ENCODE measurements around the gene NPBWR2. TPM values are rescaled to one million over a fixed set of nuclear protein-coding genes. Genes with fewer than 3 reads are reported as not detected.
"Not testable (repeated sequence)": the region's sequence is repeated elsewhere in the genome, so short reads cannot be mapped to it uniquely, and the experiment has no call there.

Gene NPBWR2
- polyA plus RNA-seq, 1 donor (not counting 4 experiments of a cell fraction or from before 2014, with no cell fraction given) = not detected

- Histone ChIP-seq H3K4me3 (ENCODE audit: control insufficient read depth in 2 of 3, extremely low read depth in 1 of 3, insufficient read depth in 2 of 3, low read depth in 1 of 3, low read length in 3 of 3) (no peak overlapping the region), H3K9ac (ENCODE audit: control insufficient read depth, extremely low read depth, insufficient read depth, low read length) (no peak overlapping the region), H3K4me1 (ENCODE audit: control insufficient read depth, extremely low read depth, insufficient read depth, low read length) (no peaks in the 10 kb centered on the region), H3K9me1 (ENCODE audit: control insufficient read depth, extremely low read depth, insufficient read depth, low read length) (no peaks in the 10 kb centered on the region), H3K4me2 (ENCODE audit: control insufficient read depth, extremely low read depth, insufficient read depth, low read depth, low read length) (no peak overlapping the region), H3K79me2 (ENCODE audit: control insufficient read depth, insufficient read depth, low read length) (no peaks in the 10 kb centered on the region), H4K20me1 (ENCODE audit: control insufficient read depth, extremely low read depth, insufficient read depth, low read length) (no peaks in the 10 kb centered on the region), H3K27me3 (ENCODE audit: control insufficient read depth, extremely low read depth, insufficient read depth, low read length) (no peaks in the 10 kb centered on the region), H3K27ac (ENCODE audit: control insufficient read depth, insufficient read depth, low read length) (no peak overlapping the region), H2AFZ (ENCODE audit: control insufficient read depth, low read length) (no peak overlapping the region), H3K36me3 (ENCODE audit: control insufficient read depth in 2 of 2, extremely low read depth in 1 of 2, insufficient read depth in 2 of 2, low read length in 2 of 2) (no peaks in the 10 kb centered on the region), H3K9me3 (ENCODE audit: control insufficient read depth, low read depth, low read length) (no peaks in the 10 kb centered on the region)
- FAIRE-seq (no peak), DNase-seq (ENCODE audit: low read depth, low spot score) (no peak)
- TF ChIP-seq EZH2 (IDR thresholded peaks at IDR 0.05; ENCODE audit: low read length) (no peak), CTCF (optimal IDR thresholded peaks at IDR 0.05 in 1 of 3, IDR thresholded peaks at IDR 0.05 in 1 of 3, conservative IDR thresholded peaks at IDR 0.05 in 1 of 3; ENCODE audit: extremely low read depth in 1 of 3, insufficient read depth in 2 of 3, low read length in 3 of 3) (no peak)
- dilution Hi-C loops (cut with MboI; ENCODE audit: extremely low pct_ligation_motif_present, low sequenced_read_pairs) = no loop called here
Observed at GRCh38 chr20:64129146-64129782, 21.9 kb upstream of the NPBWR2 start.

- H4K20me1 ChIP-seq (ENCODE audit: control insufficient read depth, extremely low read depth, insufficient read depth, low read length); H2AFZ ChIP-seq (ENCODE audit: control insufficient read depth, low read length); H3K4me3 ChIP-seq (ENCODE audit: control insufficient read depth in 2 of 3, extremely low read depth in 1 of 3, insufficient read depth in 2 of 3, low read depth in 1 of 3, low read length in 3 of 3); dilution Hi-C loops (cut with MboI; ENCODE audit: extremely low pct_ligation_motif_present, low sequenced_read_pairs); H3K36me3 ChIP-seq (ENCODE audit: control insufficient read depth in 2 of 2, extremely low read depth in 1 of 2, insufficient read depth in 2 of 2, low read length in 2 of 2); H3K4me2 ChIP-seq (ENCODE audit: control insufficient read depth, extremely low read depth, insufficient read depth, low read depth, low read length); H3K27ac ChIP-seq (ENCODE audit: control insufficient read depth, insufficient read depth, low read length); H3K79me2 ChIP-seq (ENCODE audit: control insufficient read depth, insufficient read depth, low read length); H3K9ac ChIP-seq (ENCODE audit: control insufficient read depth, extremely low read depth, insufficient read depth, low read length); DNase-seq (ENCODE audit: low read depth, low spot score); H3K4me1 ChIP-seq (ENCODE audit: control insufficient read depth, extremely low read depth, insufficient read depth, low read length); FAIRE-seq; H3K9me3 ChIP-seq (ENCODE audit: control insufficient read depth, low read depth, low read length); H3K9me1 ChIP-seq (ENCODE audit: control insufficient read depth, extremely low read depth, insufficient read depth, low read length): not testable (repeated sequence)
- H3K27me3 ChIP-seq (ENCODE audit: control insufficient read depth, extremely low read depth, insufficient read depth, low read length) = peaks cover 11% of the 10 kb centered on the region
Observed at GRCh38 chr20:64123517-64123916, 16.2 kb upstream of the NPBWR2 start.

GRCh38 chr20:64122927-64123326, 15.6 kb upstream of the NPBWR2 start:
- dilution Hi-C loops (cut with MboI; ENCODE audit: extremely low pct_ligation_motif_present, low sequenced_read_pairs); H3K4me3 ChIP-seq (ENCODE audit: control insufficient read depth in 2 of 3, extremely low read depth in 1 of 3, insufficient read depth in 2 of 3, low read depth in 1 of 3, low read length in 3 of 3); DNase-seq (ENCODE audit: low read depth, low spot score); H3K4me2 ChIP-seq (ENCODE audit: control insufficient read depth, extremely low read depth, insufficient read depth, low read depth, low read length); H3K36me3 ChIP-seq (ENCODE audit: control insufficient read depth in 2 of 2, extremely low read depth in 1 of 2, insufficient read depth in 2 of 2, low read length in 2 of 2); H4K20me1 ChIP-seq (ENCODE audit: control insufficient read depth, extremely low read depth, insufficient read depth, low read length); H3K9ac ChIP-seq (ENCODE audit: control insufficient read depth, extremely low read depth, insufficient read depth, low read length); H3K4me1 ChIP-seq (ENCODE audit: control insufficient read depth, extremely low read depth, insufficient read depth, low read length); H3K9me1 ChIP-seq (ENCODE audit: control insufficient read depth, extremely low read depth, insufficient read depth, low read length); H3K9me3 ChIP-seq (ENCODE audit: control insufficient read depth, low read depth, low read length); H2AFZ ChIP-seq (ENCODE audit: control insufficient read depth, low read length); FAIRE-seq; H3K79me2 ChIP-seq (ENCODE audit: control insufficient read depth, insufficient read depth, low read length); H3K27ac ChIP-seq (ENCODE audit: control insufficient read depth, insufficient read depth, low read length): not testable (repeated sequence)
- peaks cover 11% of the 10 kb centered on the region for H3K27me3 ChIP-seq (ENCODE audit: control insufficient read depth, extremely low read depth, insufficient read depth, low read length)

All from keratinocyte (primary cell).